Adipocyte (in vitro differentiated cells): ENCODE data around the gene BLMH.
A peak's percentile ranks its signal among the peaks of the same experiment; 100 is the strongest.

ENCODE experiments used
- DNase-seq: peaks from one replicate; pipeline ENCODE4 v3.0.0-alpha.2; 2015; ENCODE audit warnings: low read depth
- H3K27me3 ChIP-seq: replicated peaks from 2 replicates; pipeline ENCODE4 v1.7.0; 2013; ENCODE audit warnings: mild to moderate bottlenecking, low read length, moderate library complexity; ENCODE audit not compliant: control insufficient read depth, insufficient read depth
- H3K36me3 ChIP-seq: 2 replicates; pipeline ENCODE4 v1.7.0; 2013; ENCODE audit warnings: low read length, mild to moderate bottlenecking, moderate library complexity; ENCODE audit not compliant: control insufficient read depth, insufficient read depth, severe bottlenecking
- H3K4me1 ChIP-seq: 2 replicates; pipeline ENCODE4 v1.7.0; 2013; ENCODE audit warnings: mild to moderate bottlenecking, low read length, moderate library complexity; ENCODE audit not compliant: control insufficient read depth, insufficient read depth
- H3K4me3 ChIP-seq: 2 replicates; pipeline ENCODE4 v1.7.0; 2013; ENCODE audit warnings: mild to moderate bottlenecking, low read length, moderate library complexity
- H3K9ac ChIP-seq: 2 replicates; pipeline ENCODE4 v1.7.0; 2013; ENCODE audit warnings: mild to moderate bottlenecking, low read length, moderate library complexity
- H3K9me3 ChIP-seq: 2 replicates; pipeline ENCODE4 v1.7.0; 2013; ENCODE audit warnings: mild to moderate bottlenecking, low read length, moderate library complexity; ENCODE audit not compliant: control insufficient read depth

The BLMH gene

DNA sequence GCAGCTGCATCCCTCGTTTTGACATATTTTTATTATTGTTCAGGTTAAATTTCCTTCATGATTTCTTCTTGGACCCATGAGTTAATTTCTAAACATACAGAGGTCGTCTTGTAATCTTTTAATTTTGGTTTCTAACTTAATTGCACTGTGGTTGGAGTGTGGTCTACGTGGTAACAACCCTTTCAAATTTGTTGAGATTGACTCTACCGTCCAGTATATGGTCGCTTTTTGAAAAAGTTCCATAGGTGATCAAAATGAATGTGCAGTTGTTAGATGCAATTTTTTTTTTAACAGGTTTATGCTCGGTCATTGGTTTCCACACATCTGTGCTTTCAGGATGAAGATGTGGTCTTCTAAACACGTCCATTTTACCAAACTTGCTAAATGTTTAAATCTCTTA lies 45.3 kb downstream of the BLMH start:
- no peak for DNase-seq
- no peak overlapping the region for H3K9ac ChIP-seq
- peaks cover 14% of the 10 kb centered on the region for H3K4me1 ChIP-seq
- no peak overlapping the region for H3K4me3 ChIP-seq
- peaks cover 22% of the 10 kb centered on the region for H3K36me3 ChIP-seq
- H3K9me3 ChIP-seq: no peaks in the 10 kb centered on the region
- H3K27me3 ChIP-seq: no peaks in the 10 kb centered on the region

DNA sequence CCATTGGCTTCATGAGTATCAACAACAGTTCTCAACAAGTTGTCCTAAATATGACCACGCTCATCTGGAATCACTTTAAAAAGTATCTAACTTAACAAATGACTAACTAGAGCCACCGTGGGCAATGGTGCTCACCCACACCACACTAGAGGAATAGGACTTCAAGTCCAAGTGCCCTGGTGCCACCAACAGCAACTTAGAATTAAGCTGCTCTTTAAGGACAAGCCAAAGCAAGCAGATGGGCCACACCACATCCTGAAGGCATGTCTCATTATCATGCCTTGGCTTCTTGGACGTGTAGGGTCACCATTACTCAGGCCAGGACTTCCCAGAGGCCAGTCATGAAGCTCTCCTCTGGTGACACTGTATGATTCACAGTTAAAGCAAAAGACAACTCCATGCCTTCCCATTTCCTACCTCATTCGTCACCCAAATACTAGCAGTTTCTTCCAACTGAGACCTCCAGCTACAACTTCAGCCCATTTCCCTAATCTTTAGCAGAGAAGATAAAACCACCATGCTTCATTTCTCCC lies 46.8 kb downstream of the BLMH start:
- no peak overlapping the region for H3K9ac ChIP-seq
- peaks cover 14% of the 10 kb centered on the region for H3K4me1 ChIP-seq
- no peak overlapping the region for H3K4me3 ChIP-seq
- DNase-seq: peak; percentile 33
- H3K27me3 ChIP-seq: no peaks in the 10 kb centered on the region
- peaks cover 3% of the 10 kb centered on the region for H3K9me3 ChIP-seq
- peaks cover 22% of the 10 kb centered on the region for H3K36me3 ChIP-seq

- H3K4me1 ChIP-seq: peaks cover 6% of the 10 kb centered on the region
- H3K9me3 ChIP-seq: peaks cover 3% of the 10 kb centered on the region
- H3K27me3 ChIP-seq: peaks cover 8% of the 10 kb centered on the region
- no peak for DNase-seq
- no peak overlapping the region for H3K9ac ChIP-seq
- no peak overlapping the region for H3K4me3 ChIP-seq
- peaks cover 16% of the 10 kb centered on the region for H3K36me3 ChIP-seq
Measured at GRCh38 chr17:30243568-30243967, 48.2 kb downstream of the BLMH start.

- Histone ChIP-seq H3K27me3 (peaks cover 14% of the 10 kb centered on the region), H3K9ac (no peak overlapping the region), H3K4me1 (peaks cover under 1% of the 10 kb centered on the region), H3K4me3 (no peak overlapping the region), H3K36me3 (peaks cover 11% of the 10 kb centered on the region), H3K9me3 (peaks cover 3% of the 10 kb centered on the region)
- DNase-seq: no peak
Measured at GRCh38 chr17:30243002-30243401, 48.7 kb downstream of the BLMH start.

- Histone ChIP-seq H3K36me3 (no peaks in the 10 kb centered on the region), H3K9me3 (peaks cover 3% of the 10 kb centered on the region), H3K4me1 (peaks cover 3% of the 10 kb centered on the region), H3K27me3 (peaks cover 21% of the 10 kb centered on the region), H3K4me3 (no peak overlapping the region), H3K9ac (no peak overlapping the region)
- DNase-seq: no peak
Measured at GRCh38 chr17:30241051-30241450, 50.7 kb downstream of the BLMH start.

- Histone ChIP-seq H3K9ac (no peak overlapping the region), H3K36me3 (no peaks in the 10 kb centered on the region), H3K27me3 (peaks cover 24% of the 10 kb centered on the region), H3K9me3 (peaks cover 3% of the 10 kb centered on the region), H3K4me1 (peaks cover 9% of the 10 kb centered on the region), H3K4me3 (no peak overlapping the region)
- no peak for DNase-seq
Measured at GRCh38 chr17:30240177-30240576, 51.6 kb downstream of the BLMH start.

DNA sequence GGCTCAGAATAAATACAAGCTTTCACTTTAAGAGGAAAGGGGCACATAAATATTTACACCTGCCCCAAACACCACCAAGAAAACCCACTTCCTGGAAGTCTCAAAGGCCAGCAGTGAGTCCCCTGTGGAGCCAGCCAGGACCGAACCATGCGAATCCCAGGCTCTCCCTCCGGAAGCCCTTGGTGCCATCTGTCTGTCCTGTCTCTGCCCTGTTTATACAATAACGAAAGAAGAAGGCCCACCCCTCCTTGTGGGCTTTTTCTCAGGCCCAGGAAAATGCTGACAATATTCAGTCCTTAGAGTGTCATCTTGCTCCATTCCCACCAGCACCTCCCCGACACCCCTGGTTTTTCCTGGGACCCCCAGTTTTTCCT lies 52.7 kb downstream of the BLMH start:
- peaks cover 3% of the 10 kb centered on the region for H3K9me3 ChIP-seq
- H3K27me3 ChIP-seq: peaks cover 26% of the 10 kb centered on the region
- DNase-seq: no peak
- no peak overlapping the region for H3K9ac ChIP-seq
- H3K4me1 ChIP-seq: peaks cover 10% of the 10 kb centered on the region
- H3K36me3 ChIP-seq: no peaks in the 10 kb centered on the region
- H3K4me3 ChIP-seq: no peak overlapping the region

DNA sequence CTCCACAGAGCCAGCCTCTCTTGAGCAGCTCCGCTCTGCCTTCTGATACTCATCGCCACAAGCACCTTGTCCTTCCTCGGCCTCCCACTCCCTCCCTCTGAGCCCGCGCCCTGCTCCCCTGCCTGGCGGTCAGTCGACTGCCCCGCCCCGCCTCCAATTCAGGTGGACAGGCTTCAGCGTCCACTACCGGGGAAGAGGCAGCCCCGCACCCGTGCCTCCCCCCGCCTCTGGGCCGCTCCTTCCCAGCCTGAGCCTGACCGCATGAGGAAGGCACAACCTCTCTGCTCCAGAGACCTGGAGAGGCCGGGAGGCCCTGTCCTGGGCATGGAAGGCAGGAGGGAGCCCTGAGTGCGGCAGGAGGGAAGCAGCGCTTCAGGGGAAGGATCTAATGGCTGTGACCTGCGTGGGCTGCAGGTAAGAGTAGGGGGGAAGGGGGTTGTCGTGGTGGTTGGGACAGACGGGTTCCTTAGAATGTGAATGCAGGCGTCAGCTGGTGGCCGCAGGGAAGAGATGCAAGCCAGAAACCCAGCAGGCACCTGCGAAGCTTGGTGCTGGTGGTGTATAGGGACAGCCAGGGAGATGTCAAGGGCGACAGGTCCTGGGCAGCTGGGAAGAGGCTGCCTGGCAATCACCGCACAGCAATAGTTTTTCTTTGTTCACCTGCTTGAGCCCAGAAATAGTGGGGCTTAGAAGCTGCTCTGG lies 53.2 kb downstream of the BLMH start:
- H3K27me3 ChIP-seq: peaks cover 26% of the 10 kb centered on the region
- DNase-seq: no peak
- H3K9ac ChIP-seq: no peak overlapping the region
- H3K9me3 ChIP-seq: peaks cover 3% of the 10 kb centered on the region
- H3K36me3 ChIP-seq: no peaks in the 10 kb centered on the region
- H3K4me3 ChIP-seq: no peak overlapping the region
- peaks cover 10% of the 10 kb centered on the region for H3K4me1 ChIP-seq

- Histone ChIP-seq H3K9ac (no peak overlapping the region), H3K4me1 (peaks cover 10% of the 10 kb centered on the region), H3K9me3 (peaks cover 3% of the 10 kb centered on the region), H3K27me3 (peaks cover 26% of the 10 kb centered on the region), H3K4me3 (no peak overlapping the region), H3K36me3 (no peaks in the 10 kb centered on the region)
- no peak for DNase-seq
Measured at GRCh38 chr17:30238003-30238344, 53.8 kb downstream of the BLMH start.

DNA sequence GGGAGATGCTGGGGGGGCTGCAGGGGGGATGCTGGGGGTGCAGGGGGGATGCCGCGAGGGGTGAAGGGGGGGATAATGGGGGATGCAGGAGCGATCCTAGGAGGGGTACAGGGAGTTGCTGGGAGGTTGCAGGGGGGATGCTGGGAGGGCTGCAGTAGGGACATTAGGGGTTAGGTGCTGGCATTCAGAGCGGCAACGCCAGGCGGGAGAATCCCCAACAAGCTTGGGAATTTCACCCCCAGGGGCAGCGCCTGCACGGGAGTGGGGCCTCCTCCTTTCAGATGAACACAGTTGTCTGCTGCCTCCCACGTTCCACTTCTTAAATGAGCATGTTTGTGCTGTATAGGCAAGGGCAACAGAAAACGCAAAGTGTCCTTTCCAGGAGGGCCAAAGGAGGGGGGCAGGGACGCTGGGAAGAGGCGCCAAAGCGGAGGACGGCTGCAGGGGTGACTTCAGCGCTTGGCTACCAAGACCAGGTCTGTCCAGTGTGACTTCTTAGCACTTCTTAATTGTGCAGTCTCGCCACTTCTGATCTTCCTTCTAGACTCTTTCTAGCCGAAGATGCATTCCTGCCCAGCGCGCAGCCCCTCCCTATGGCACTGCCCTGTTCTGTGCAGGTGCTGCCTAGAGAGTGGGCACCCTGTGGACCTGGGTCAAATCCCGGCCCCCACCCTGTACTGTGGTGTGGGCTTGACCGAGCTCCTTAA lies 54.3 kb downstream of the BLMH start:
- Histone ChIP-seq H3K4me1 (peaks cover 10% of the 10 kb centered on the region), H3K4me3 (no peak overlapping the region), H3K9me3 (peaks cover 3% of the 10 kb centered on the region), H3K9ac (no peak overlapping the region), H3K36me3 (no peaks in the 10 kb centered on the region), H3K27me3 (peaks cover 26% of the 10 kb centered on the region)
- no peak for DNase-seq

GRCh38 chr17:30236766-30237165 lies 55.0 kb downstream of the BLMH start:
- peak overlapping the region; percentile 56 for H3K4me3 ChIP-seq
- peaks cover 3% of the 10 kb centered on the region for H3K9me3 ChIP-seq
- peaks cover 26% of the 10 kb centered on the region for H3K27me3 ChIP-seq
- DNase-seq: peak; percentile 23
- no peaks in the 10 kb centered on the region for H3K36me3 ChIP-seq
- H3K9ac ChIP-seq: no peak overlapping the region
- H3K4me1 ChIP-seq: peaks cover 10% of the 10 kb centered on the region
